Prostate gland (tissue), 2 donors: ENCODE results near the gene UNC79.

ENCODE experiments used
- CTCF ChIP-seq, 4 experiments: fragments of 200-600 bp in 2 of 4; fragments of 450-650 bp in 2 of 4; sonication (generic) in 2 of 4; IDR thresholded peaks; 1 replicate in 3 of 4; 2 replicates in 1 of 4; pipeline ENCODE4 v1.5.1; 2016 to 2019; ENCODE audit warnings: antibody characterized with exemption in 4 of 4, mild to moderate bottlenecking in 2 of 4, moderate library complexity in 2 of 4
- POLR2A ChIP-seq: fragments of 450-650 bp; IDR thresholded peaks from one replicate; pipeline ENCODE4 v1.6.1; 2016; ENCODE audit warnings: antibody characterized with exemption, mild to moderate bottlenecking
- POLR2AphosphoS5 ChIP-seq: sonication (generic); formaldehyde crosslinking; IDR thresholded peaks from one replicate; pipeline ENCODE4 v1.6.1; 2017; ENCODE audit warnings: antibody characterized with exemption

GRCh38 chr14:93715279-93715927, 284.7 kb downstream of the UNC79 start:
- TF ChIP-seq CTCF (IDR thresholded peaks at IDR 0.05): no peak
- TF ChIP-seq POLR2A: no peak
- no peak for TF ChIP-seq POLR2AphosphoS5
